Right lobe of liver (tissue), 4 donors: ENCODE measurements around the gene HS3ST1.

Experiments used
- CTCF ChIP-seq, 4 donors: fragments of 200-600 bp in 3 of 4; fragments of 450-650 bp in 1 of 4; IDR thresholded peaks; one replicate each; pipeline versions ENCODE4 v1.5.1 to v1.8.0; 2016 to 2022; ENCODE audit warnings: antibody characterized with exemption in 4 of 4, mild to moderate bottlenecking in 2 of 4
- POLR2A ChIP-seq: fragments of 450-650 bp; IDR thresholded peaks from one replicate; pipeline ENCODE4 v1.6.1; 2017; ENCODE audit warnings: antibody characterized with exemption, mild to moderate bottlenecking
- donor health status: DM: no; HTN: no; CAD: no.
- donor health status: DM: no; HTN: no; CAD: no.
- donor health status: DM: no; HTN: yes; CAD: no.

GRCh38 chr4:11456401-11456800 lies 27.7 kb upstream of the HS3ST1 start:
- TF ChIP-seq CTCF (IDR thresholded peaks at IDR 0.05) (no peak), POLR2A (no peak)
